ENCODE data around the gene SPEF1. TPM values are rescaled to one million over a fixed set of nuclear protein-coding genes. Genes with fewer than 3 reads are reported as not detected.

The SPEF1 gene
- total RNA-seq, 2 donors from 2014 or later, result 0.66 to 1.3 TPM

DNA sequence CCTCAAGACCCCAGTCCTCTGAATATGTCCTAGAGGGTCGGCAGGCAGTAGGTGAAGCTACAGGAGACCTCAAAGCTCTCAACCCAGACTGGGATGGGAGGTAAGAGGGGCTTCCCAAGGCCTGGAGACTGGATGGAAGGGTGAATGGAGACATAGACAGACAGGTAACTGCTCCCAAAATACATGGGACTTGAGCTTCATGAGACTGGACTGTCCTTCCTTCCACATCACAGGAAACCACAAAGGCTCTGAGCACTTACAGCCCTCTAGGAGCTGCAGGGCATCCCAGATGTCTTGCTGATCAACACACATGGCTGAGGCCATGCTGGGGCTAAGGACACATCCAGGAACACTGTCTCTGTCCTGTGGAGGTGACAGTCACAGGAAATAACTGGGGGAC, 37.2 kb downstream of the SPEF1 start:
- Histone ChIP-seq H3K27me3 (no peaks in the 10 kb centered on the region), H3K4me3 (no peak overlapping the region), H3K9me3 (no peaks in the 10 kb centered on the region), H3K4me1 (peaks cover 11% of the 10 kb centered on the region), H3K27ac (no peak overlapping the region), H3K36me3 (replicated peaks in 1 of 2; ENCODE audit: insufficient read depth in 1 of 2, low read depth in 2 of 2) (no peaks in the 10 kb centered on the region)
- WGBS, 2 donors, result 53 to 68% methylated on average over 1 of the region's 1 CpG
- ATAC-seq (no peak), DNase-seq (no peak)
- intact Hi-C loops (cut with DNase I), result no loop called here
- TF ChIP-seq POLR2A (IDR thresholded peaks at IDR 0.05) (no peak), CTCF (IDR thresholded peaks at IDR 0.05) (no peak)

DNA sequence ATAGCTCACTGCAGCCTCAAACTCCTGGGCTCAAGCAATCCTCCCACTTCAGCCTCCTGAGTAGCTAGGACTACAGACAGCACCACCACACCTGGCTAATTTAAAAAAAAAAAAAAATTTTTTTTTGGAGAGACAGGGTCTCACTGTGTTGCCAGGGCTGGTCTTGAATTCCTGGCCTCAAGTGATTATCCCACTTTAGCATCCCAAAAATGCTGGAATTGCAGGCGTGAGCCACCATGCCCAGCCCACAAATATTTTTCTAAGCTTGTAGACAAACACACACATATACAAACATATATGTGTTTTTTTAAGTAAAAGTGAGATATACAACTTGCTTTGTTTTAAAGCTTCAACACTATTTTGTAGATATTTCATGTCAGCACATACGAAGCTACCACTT, 38.0 kb downstream of the SPEF1 start:
- no peak for TF ChIP-seq POLR2A (IDR thresholded peaks at IDR 0.05)
- no peak for TF ChIP-seq CTCF (IDR thresholded peaks at IDR 0.05)
- DNase-seq, result no peak
- no peaks in the 10 kb centered on the region for H3K27me3 ChIP-seq
- H3K27ac ChIP-seq, result no peak overlapping the region
- no peak overlapping the region for H3K4me3 ChIP-seq
- no peaks in the 10 kb centered on the region for H3K36me3 ChIP-seq (replicated peaks in 1 of 2; ENCODE audit: insufficient read depth in 1 of 2, low read depth in 2 of 2)
- intact Hi-C loops (cut with DNase I), result no loop called here
- no peaks in the 10 kb centered on the region for H3K9me3 ChIP-seq
- H3K4me1 ChIP-seq, result peaks cover 11% of the 10 kb centered on the region
- WGBS, 2 donors, result 95 to 99% methylated on average over 2 of the region's 2 CpGs
- no peak for ATAC-seq

GRCh38 chr20:3741836-3742458, 39.3 kb downstream of the SPEF1 start:
- no peak for DNase-seq

DNA sequence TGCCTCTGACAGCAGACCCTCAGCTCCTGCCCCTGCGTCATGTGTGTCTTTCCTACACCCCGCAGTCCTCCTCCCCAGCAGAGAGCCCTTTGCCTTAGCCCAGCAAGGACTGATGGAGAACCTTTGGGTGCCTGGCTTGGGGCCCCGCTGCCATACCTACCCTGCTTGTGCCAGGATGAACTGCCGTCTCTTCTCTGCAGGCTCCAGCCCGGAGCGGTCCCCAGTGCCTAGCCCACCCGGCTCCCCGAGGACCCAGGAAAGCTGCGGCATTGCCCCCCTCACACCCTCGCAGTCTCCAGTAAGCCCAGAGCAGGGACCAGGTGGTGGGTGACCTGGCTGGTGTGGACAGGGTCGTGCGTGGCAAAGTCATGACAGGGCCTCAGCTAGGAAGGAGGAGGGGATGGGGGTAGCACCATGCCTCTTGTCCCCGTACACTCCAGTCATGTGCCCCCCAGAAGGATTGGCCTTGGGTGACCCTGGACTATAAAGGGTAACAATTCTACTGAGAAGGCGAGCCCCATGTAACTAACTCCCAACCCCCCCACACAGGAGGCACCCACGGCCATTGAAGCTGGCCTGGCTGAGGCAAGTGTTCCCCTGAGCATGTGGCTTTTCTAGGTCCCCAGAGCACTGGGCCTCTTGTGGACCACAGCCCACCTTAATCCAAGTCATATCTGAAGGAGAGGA, 40.5 kb downstream of the SPEF1 start:
- H3K4me1 ChIP-seq, result peaks cover 20% of the 10 kb centered on the region
- H3K27me3 ChIP-seq, result no peaks in the 10 kb centered on the region
- H3K9me3 ChIP-seq, result no peaks in the 10 kb centered on the region
- WGBS, 2 donors, result 86 to 88% methylated on average over 12 to 13 of the region's 15 CpGs
- ATAC-seq, result no peak
- no peak overlapping the region for H3K27ac ChIP-seq
- TF ChIP-seq CTCF (IDR thresholded peaks at IDR 0.05) (no peak), POLR2A (IDR thresholded peaks at IDR 0.05) (no peak)
- H3K36me3 ChIP-seq (replicated peaks in 1 of 2; ENCODE audit: insufficient read depth in 1 of 2, low read depth in 2 of 2), result no peaks in the 10 kb centered on the region
- DNase-seq, result no peak
- no peak overlapping the region for H3K4me3 ChIP-seq
- intact Hi-C loops (cut with DNase I), result no loop called here

More at GRCh38 chr20:3741836-3742458, 39.3 kb downstream of the SPEF1 start:
- H3K4me1 ChIP-seq, result peaks cover 11% of the 10 kb centered on the region
- H3K36me3 ChIP-seq (replicated peaks in 1 of 2; ENCODE audit: insufficient read depth in 1 of 2, low read depth in 2 of 2), result no peaks in the 10 kb centered on the region
- TF ChIP-seq POLR2A (IDR thresholded peaks at IDR 0.05) (no peak), CTCF (IDR thresholded peaks at IDR 0.05) (no peak)
- WGBS, 2 donors, result 65 to 69% methylated on average over 5 to 7 of the region's 7 CpGs
- H3K4me3 ChIP-seq, result no peak overlapping the region
- H3K27ac ChIP-seq, result no peak overlapping the region
- ATAC-seq, result no peak
- intact Hi-C loops (cut with DNase I), result no loop called here
- no peaks in the 10 kb centered on the region for H3K9me3 ChIP-seq
- H3K27me3 ChIP-seq, result no peaks in the 10 kb centered on the region

All from body of pancreas (tissue), 4 donors.